Right ventricle myocardium inferior (tissue), 1 donor: ENCODE results near the gene CCNY. TPM values are rescaled to one million over a fixed set of nuclear protein-coding genes. Genes with fewer than 3 reads are reported as not detected.

Source experiments
- ATAC-seq: fragments of 200-7000 bp; cut with Tn5 transposase; one replicate; pipeline ENCODE4 v1.9.1; 2020; ENCODE audit warnings: mild to moderate bottlenecking, moderate library complexity
- DNase-seq: peaks from one replicate; pipeline ENCODE4 v3.0.0; 2021; ENCODE audit errors: missing footprints
- intact Hi-C: fragments of 100-400 bp; cut with DNase I; formaldehyde crosslinking; loops from one replicate; pipeline ENCODE4 v1.11.0; 2022
- total RNA-seq: library from RNA; stranded (reverse); fragmentation: NEBNext Ultra II Directional; extraction: Animal tissue kit (Norgen Biotek cat#: 25700); gene quantifications from one replicate; pipeline ENCODE4 v1.2.1, GENCODE V29; 2021
- donor health status: DM: no; HTN: yes; CAD: no; lungs with severe emphysema.

Gene CCNY
- total RNA-seq, 1 donor from 2014 or later: 91.8 TPM

- intact Hi-C loops: no loop called here
- no peak for ATAC-seq
- no peak for DNase-seq
Observed at GRCh38 chr10:35434533-35434932, 98.2 kb downstream of the CCNY start.

GRCh38 chr10:35435824-35436223 is 99.5 kb downstream of the CCNY start:
- intact Hi-C loops: no loop called here
- DNase-seq (no peak), ATAC-seq (peak; percentile 21)

- peak; percentile 62 for ATAC-seq
- DNase-seq: no peak
Observed at GRCh38 chr10:35437829-35438228, 101.5 kb downstream of the CCNY start.

GRCh38 chr10:35438718-35439571 is 102.6 kb downstream of the CCNY start:
- ATAC-seq (no peak), DNase-seq (no peak)
- intact Hi-C loops: no loop called here

More at GRCh38 chr10:35437829-35438228, 101.5 kb downstream of the CCNY start:
- intact Hi-C loops: no loop called here

- ATAC-seq: no peak
- intact Hi-C loops: no loop called here
Observed at GRCh38 chr10:35440016-35440415, 103.7 kb downstream of the CCNY start.

GRCh38 chr10:35442028-35442427 is 105.7 kb downstream of the CCNY start:
- no peak for ATAC-seq
- no peak for DNase-seq
- intact Hi-C loops: no loop called here

More at GRCh38 chr10:35440016-35440415, 103.7 kb downstream of the CCNY start:
- DNase-seq: no peak

- ATAC-seq: no peak
- no peak for DNase-seq
- intact Hi-C loops: no loop called here
Observed at GRCh38 chr10:35442592-35442991, 106.3 kb downstream of the CCNY start.

GRCh38 chr10:35443858-35444257 is 107.5 kb downstream of the CCNY start:
- intact Hi-C loops: no loop called here

GRCh38 chr10:35445150-35445884 is 109.0 kb downstream of the CCNY start:
- intact Hi-C loops: no loop called here
- no peak for ATAC-seq
- no peak for DNase-seq

More at GRCh38 chr10:35443858-35444257, 107.5 kb downstream of the CCNY start:
- ATAC-seq: no peak
- DNase-seq: no peak

GRCh38 chr10:35446439-35446838 is 110.1 kb downstream of the CCNY start:
- DNase-seq (no peak), ATAC-seq (no peak)
- intact Hi-C loops: no loop called here

GRCh38 chr10:35447693-35448407 is 111.5 kb downstream of the CCNY start:
- intact Hi-C loops: no loop called here
- no peak for ATAC-seq
- DNase-seq: no peak

GRCh38 chr10:35448687-35449662 is 112.7 kb downstream of the CCNY start:
- intact Hi-C loops: no loop called here
- ATAC-seq (no peak), DNase-seq (peak; percentile 69)

- intact Hi-C loops: loop anchor here (5.0 kb wide), 1 partner anchor 73 kb away; no protein-coding TSS in a partner anchor
- DNase-seq (no peak), ATAC-seq (no peak)
Observed at GRCh38 chr10:35449944-35450343, 113.6 kb downstream of the CCNY start.

GRCh38 chr10:35451151-35452016 is 115.1 kb downstream of the CCNY start:
- ATAC-seq (peak; percentile 65), DNase-seq (peak; percentile 75)
- intact Hi-C loops: loop anchor here (5.0 kb wide), 1 partner anchor 74 kb away; no protein-coding TSS in a partner anchor

GRCh38 chr10:35452171-35452570 is 115.9 kb downstream of the CCNY start:
- DNase-seq (no peak), ATAC-seq (no peak)
- intact Hi-C loops: loop anchor here (5.0 kb wide), 1 partner anchor 75 kb away; no protein-coding TSS in a partner anchor

GRCh38 chr10:35452847-35453246 is 116.5 kb downstream of the CCNY start:
- DNase-seq (no peak), ATAC-seq (no peak)
- intact Hi-C loops: loop anchor here (5.0 kb wide), 1 partner anchor 76 kb away; no protein-coding TSS in a partner anchor
